HG03558 (cell line): Measurements from ENCODE around the gene LRIG1.
A peak's percentile ranks its signal among the peaks of the same experiment; 100 is the strongest.

Experiments
- ATAC-seq: cut with Tn5 transposase; IDR thresholded peaks from one replicate; pipeline ENCODE4 v1.9.1; 2021; ENCODE audit warnings: moderate number of reproducible peaks; ENCODE audit not compliant: unreplicated experiment; ENCODE audit errors: extremely low read depth

LRIG1 gene, protein sequence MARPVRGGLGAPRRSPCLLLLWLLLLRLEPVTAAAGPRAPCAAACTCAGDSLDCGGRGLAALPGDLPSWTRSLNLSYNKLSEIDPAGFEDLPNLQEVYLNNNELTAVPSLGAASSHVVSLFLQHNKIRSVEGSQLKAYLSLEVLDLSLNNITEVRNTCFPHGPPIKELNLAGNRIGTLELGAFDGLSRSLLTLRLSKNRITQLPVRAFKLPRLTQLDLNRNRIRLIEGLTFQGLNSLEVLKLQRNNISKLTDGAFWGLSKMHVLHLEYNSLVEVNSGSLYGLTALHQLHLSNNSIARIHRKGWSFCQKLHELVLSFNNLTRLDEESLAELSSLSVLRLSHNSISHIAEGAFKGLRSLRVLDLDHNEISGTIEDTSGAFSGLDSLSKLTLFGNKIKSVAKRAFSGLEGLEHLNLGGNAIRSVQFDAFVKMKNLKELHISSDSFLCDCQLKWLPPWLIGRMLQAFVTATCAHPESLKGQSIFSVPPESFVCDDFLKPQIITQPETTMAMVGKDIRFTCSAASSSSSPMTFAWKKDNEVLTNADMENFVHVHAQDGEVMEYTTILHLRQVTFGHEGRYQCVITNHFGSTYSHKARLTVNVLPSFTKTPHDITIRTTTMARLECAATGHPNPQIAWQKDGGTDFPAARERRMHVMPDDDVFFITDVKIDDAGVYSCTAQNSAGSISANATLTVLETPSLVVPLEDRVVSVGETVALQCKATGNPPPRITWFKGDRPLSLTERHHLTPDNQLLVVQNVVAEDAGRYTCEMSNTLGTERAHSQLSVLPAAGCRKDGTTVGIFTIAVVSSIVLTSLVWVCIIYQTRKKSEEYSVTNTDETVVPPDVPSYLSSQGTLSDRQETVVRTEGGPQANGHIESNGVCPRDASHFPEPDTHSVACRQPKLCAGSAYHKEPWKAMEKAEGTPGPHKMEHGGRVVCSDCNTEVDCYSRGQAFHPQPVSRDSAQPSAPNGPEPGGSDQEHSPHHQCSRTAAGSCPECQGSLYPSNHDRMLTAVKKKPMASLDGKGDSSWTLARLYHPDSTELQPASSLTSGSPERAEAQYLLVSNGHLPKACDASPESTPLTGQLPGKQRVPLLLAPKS

GRCh38 chr3:66500576-66501482 lies at the start of gene LRIG1:
LRIG1 (minus strand) TSS chr3:66501022; CDS start chr3:66500407, 615 bp downstream.
- ATAC-seq = peak; percentile 90

DNA sequence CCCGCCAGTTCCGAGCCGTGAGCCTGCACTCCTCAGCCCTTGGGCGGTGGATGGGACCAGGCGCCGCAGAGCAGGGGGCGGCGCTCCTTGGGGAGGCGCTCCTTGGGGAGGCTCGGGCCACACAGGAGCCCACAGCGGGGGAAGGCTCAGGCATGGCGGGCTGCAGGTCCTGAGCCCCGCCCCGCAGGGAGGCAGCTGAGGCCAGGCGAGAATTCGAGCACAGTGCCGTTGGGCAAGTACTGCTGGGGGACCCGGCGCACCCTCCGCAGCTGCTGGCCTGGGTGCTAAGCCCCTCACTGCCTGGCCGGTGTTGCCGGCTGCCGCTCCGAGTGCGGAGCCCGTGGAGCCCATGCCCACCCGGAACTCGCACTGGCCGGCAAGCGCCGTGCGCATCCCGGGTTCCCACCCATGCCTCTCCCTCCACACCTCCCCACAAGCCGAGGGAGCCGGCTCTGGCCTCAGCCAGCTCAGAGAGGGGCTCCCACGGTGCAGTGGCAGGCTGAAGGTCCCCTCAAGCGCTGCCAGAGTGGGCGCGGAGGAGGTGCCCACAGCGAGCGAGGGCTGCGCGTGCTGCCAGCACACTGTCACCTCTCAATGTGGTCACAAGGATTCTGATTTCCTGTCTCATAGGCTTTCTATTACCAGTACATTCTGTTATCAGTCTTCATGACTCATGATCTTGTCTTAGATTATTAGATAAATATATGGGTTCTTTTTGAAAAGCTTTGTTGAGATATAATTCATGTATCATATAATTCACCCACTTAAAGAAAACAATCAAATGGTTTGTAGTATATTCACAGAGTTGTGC lies 44.0 kb upstream of the LRIG1 start:
- no peak for ATAC-seq

GRCh38 chr3:66542153-66542552 lies 41.3 kb upstream of the LRIG1 start:
- no peak for ATAC-seq

DNA sequence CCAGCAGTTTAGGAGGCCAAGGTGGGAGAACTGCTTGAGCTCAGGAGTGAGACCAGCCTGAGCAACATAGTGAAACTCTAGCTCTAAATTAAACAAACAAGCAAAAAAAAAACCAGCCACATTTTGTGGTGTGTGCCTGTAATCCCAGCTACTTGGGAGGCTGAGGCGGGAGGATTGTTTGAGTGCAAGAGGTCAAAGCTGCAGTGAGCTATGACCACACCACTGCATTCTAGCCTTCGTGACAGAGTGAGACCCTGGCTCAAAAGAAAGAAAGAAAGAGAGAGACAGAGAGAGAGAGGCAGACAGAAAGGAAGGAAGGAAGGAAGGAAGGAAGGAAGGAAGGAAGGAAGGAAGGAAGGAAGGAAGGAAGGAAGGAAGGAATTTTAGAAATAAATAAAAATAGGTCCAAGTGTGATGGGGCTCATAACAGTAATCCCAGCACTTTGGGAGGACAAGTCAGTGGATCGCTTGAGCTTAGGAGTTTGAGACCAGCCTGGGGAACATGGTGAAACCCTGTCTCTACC lies 38.7 kb upstream of the LRIG1 start:
- ATAC-seq = no peak

- no peak for ATAC-seq
These were observed 37.6 kb upstream of the LRIG1 start for GRCh38 chr3:66538390-66538789.

DNA sequence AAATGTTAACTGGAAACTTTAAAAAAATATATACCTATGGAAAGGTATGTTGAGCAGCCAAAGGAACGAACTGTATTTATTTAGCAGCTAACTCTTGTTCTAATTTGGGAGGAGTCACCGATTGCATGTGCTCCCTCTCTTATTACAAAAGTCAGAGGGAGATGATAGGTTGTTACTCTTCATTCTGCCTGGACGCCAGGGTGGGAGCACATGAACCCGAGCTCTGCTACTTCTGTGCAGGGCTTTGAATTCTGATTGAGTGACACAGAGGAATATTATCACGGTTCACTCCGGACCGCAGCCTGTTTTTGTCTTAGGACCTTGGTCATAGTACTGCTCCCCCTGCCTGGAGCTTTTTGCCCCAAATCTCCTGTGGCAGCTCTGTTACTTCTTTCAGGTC lies 36.9 kb upstream of the LRIG1 start:
- no peak for ATAC-seq

DNA sequence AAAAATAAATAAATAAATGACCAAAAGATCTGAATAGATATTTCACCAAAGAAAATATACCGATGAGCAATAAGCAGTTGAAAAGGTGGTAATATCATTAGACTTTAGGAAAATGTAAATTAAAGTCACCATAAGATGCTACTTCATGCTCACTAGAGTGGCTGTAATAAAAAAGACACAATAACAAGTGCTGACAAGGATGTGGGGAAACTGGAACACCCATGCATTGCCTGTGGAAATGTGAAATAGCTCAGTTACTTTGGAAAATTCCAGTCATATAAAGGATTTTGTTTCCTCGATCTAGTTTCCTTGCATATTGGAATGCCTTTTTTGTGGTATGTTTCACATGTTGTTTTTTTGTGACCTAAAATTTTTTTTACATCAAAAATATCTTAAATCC lies 36.0 kb upstream of the LRIG1 start:
- ATAC-seq = no peak

GRCh38 chr3:66534304-66534845 lies 33.6 kb upstream of the LRIG1 start:
- no peak for ATAC-seq

DNA sequence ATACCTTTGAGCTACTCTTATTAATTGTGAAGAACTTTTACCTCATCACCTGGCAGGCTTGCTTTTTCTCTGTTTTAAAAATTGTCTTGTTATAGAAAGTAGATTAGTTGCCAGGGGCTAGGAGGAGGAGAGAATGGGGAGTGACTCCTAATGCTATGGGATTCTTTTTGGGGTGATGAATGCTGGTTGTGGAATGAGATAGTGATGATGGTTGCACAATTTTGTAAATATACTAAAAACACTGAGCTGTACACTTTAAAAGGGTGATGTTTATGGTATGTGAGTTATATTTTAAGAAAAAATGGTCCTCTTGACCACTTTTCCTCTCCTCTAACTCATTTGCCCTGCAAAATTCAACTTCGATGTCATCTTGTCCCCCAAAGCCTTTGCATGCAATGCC lies 31.8 kb upstream of the LRIG1 start:
- ATAC-seq = no peak

GRCh38 chr3:66532160-66532587 lies 31.4 kb upstream of the LRIG1 start:
- no peak for ATAC-seq

GRCh38 chr3:66531256-66531655 lies 30.4 kb upstream of the LRIG1 start:
- ATAC-seq = no peak

- no peak for ATAC-seq
These were observed 26.4 kb upstream of the LRIG1 start for GRCh38 chr3:66527246-66527645.

- ATAC-seq = no peak
These were observed 24.9 kb upstream of the LRIG1 start for GRCh38 chr3:66525771-66526170.

DNA sequence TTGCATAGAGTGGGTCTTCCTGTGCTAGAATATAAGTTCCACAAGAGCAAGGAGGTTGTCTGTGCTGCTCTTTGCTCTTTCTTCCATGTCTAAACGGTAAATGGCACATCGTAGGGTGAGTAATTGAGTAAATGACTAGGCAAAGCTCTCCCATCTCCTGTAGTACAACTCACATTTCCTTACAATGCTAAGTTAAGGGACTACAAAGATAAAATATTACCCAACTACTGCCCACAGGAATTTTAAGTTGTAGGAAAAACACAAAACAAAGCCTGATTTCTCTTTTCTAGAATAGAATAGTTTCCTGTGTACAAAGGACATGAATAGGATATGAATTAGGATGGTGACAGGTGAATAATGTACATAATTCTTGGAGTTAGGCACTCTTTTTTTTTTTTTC lies 19.9 kb upstream of the LRIG1 start:
- ATAC-seq = no peak

GRCh38 chr3:66518644-66519043 lies 17.8 kb upstream of the LRIG1 start:
- no peak for ATAC-seq

- ATAC-seq = no peak
These were observed 17.3 kb upstream of the LRIG1 start for GRCh38 chr3:66518126-66518525.

DNA sequence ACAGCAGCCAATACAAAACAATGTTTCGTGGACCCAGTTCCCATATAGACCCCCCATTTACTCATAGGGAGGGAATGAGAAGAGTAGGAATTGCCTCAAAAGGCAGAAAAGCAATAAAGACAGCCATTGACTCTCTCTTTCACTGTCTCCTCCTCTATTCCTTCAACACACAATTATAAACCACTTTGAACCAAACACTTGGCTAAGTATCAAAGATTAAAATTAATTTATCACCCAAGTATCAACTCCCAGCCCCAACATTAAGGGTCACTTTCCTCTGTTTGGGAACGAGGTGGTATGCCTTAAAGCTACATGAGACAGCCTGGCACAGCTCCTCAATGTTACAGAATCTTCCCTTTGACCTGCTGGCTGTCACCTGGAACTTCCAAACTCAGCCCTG lies 16.4 kb upstream of the LRIG1 start:
- ATAC-seq = no peak

- ATAC-seq = no peak
These were observed 7.6 kb upstream of the LRIG1 start for GRCh38 chr3:66508461-66508860.
